Loucy (cell line): ENCODE data around the gene CD46.
A peak's percentile ranks its signal among the peaks of the same experiment; 100 is the strongest.

Experiments
- H2AFZ ChIP-seq: fragments of 200-600 bp; sonication (generic); 2 replicates; pipeline ENCODE4 v1.6.0; 2016; ENCODE audit warnings: antibody characterized with exemption, mild to moderate bottlenecking, low read length, moderate library complexity
- H3F3A ChIP-seq: fragments of 200-600 bp; 2 replicates; pipeline ENCODE4 v1.6.0; 2016; ENCODE audit warnings: antibody characterized with exemption, low read depth, mild to moderate bottlenecking
- H3K27me3 ChIP-seq: fragments of 200-600 bp; sonication (generic); 2 replicates; pipeline ENCODE4 v1.6.1; 2014; ENCODE audit warnings: low read length, mild to moderate bottlenecking; ENCODE audit not compliant: insufficient read depth, poor library complexity, severe bottlenecking
- H3K36me3 ChIP-seq: fragments of 200-600 bp; sonication (generic); 2 replicates; pipeline ENCODE4 v1.6.1; 2016; ENCODE audit warnings: low read length; ENCODE audit not compliant: insufficient read depth
- H3K4me1 ChIP-seq: fragments of 200-600 bp; sonication (generic); 2 replicates; pipeline ENCODE4 v1.5.1; 2014; ENCODE audit warnings: low read length, mild to moderate bottlenecking; ENCODE audit not compliant: insufficient read depth, poor library complexity, severe bottlenecking
- H3K4me2 ChIP-seq: fragments of 200-600 bp; sonication (generic); 2 replicates; pipeline ENCODE4 v1.6.0; 2014; ENCODE audit warnings: antibody characterized with exemption, low read length, low read depth, mild to moderate bottlenecking; ENCODE audit not compliant: poor library complexity, severe bottlenecking
- H3K4me3 ChIP-seq: fragments of 200-600 bp; sonication (generic); 2 replicates; pipeline ENCODE4 v1.5.1; 2014; ENCODE audit warnings: low read length, mild to moderate bottlenecking, mixed read lengths; ENCODE audit not compliant: poor library complexity, severe bottlenecking
- H3K79me2 ChIP-seq: fragments of 200-600 bp; sonication (generic); 2 replicates; pipeline ENCODE4 v1.6.1; 2014; ENCODE audit warnings: low read length; ENCODE audit not compliant: insufficient read depth
- H3K9ac ChIP-seq: fragments of 200-600 bp; sonication (generic); 2 replicates; pipeline ENCODE4 v1.6.0; 2014; ENCODE audit warnings: mild to moderate bottlenecking, low read depth, low read length, moderate library complexity; ENCODE audit not compliant: poor library complexity, severe bottlenecking
- H3K9me2 ChIP-seq: fragments of 200-600 bp; sonication (generic); replicated peaks from 2 replicates; pipeline ENCODE4 v1.6.1; 2016; ENCODE audit warnings: low read depth, low read length, mixed read lengths
- H3K9me3 ChIP-seq: fragments of 200-600 bp; sonication (generic); 2 replicates; pipeline ENCODE4 v1.6.1; 2014; ENCODE audit warnings: mild to moderate bottlenecking, antibody characterized with exemption, low read length, low read depth; ENCODE audit not compliant: insufficient read depth
- H4K20me1 ChIP-seq: fragments of 200-600 bp; sonication (generic); 2 replicates; pipeline ENCODE4 v1.6.0; 2014; ENCODE audit warnings: antibody characterized with exemption, low read length, mild to moderate bottlenecking; ENCODE audit not compliant: insufficient read depth, poor library complexity, severe bottlenecking
- CTCF ChIP-seq: fragments of 200-600 bp; sonication (generic); conservative IDR thresholded peaks from 2 replicates; pipeline ENCODE4 v1.5.1; 2014; ENCODE audit warnings: mild to moderate bottlenecking, antibody characterized with exemption, low read length
- EZH2phosphoT487 ChIP-seq: fragments of 200-600 bp; IDR thresholded peaks from 2 replicates; pipeline ENCODE4 v1.6.1; 2018; ENCODE audit warnings: antibody characterized with exemption, mild to moderate bottlenecking, moderate library complexity, borderline replicate concordance

CD46 gene

GRCh38 chr1:207828485-207829158 is 76.8 kb downstream of the CD46 start:
- TF ChIP-seq CTCF (peak; percentile 90), EZH2phosphoT487 (no peak)
- H3K4me1 ChIP-seq = peaks cover 47% of the 10 kb centered on the region
- no peaks in the 10 kb centered on the region for H3K27me3 ChIP-seq
- no peak overlapping the region for H3K4me3 ChIP-seq
- no peaks in the 10 kb centered on the region; the same call in 1 of the 2 replicates for H3F3A ChIP-seq
- H3K9ac ChIP-seq = no peak overlapping the region
- H3K9me2 ChIP-seq = no peaks in the 10 kb centered on the region
- H3K36me3 ChIP-seq = peaks cover 63% of the 10 kb centered on the region
- peaks cover 100% of the 10 kb centered on the region for H3K79me2 ChIP-seq
- no peak overlapping the region for H2AFZ ChIP-seq
- H4K20me1 ChIP-seq = peaks cover 97% of the 10 kb centered on the region
- no peak overlapping the region for H3K4me2 ChIP-seq
- no peaks in the 10 kb centered on the region for H3K9me3 ChIP-seq

DNA sequence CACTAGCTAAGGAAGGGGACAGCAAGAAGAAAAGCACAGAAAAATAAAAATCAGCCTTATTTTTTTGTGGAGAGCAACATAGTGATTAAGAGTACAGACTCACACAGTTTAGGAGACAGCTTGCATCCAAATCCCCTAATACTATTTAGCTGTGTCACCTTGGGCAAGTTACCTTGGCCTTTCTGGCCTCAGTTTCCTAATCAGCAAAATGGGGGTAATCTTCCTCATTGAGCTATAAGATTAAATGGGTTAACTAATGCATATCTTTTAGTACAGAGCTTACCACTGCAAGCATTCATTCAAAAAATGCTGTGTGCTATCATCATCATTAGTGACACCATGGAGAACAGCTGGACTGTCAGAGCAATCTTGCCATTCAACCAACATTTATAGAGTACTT is 77.7 kb downstream of the CD46 start:
- peaks cover 53% of the 10 kb centered on the region for H3K4me1 ChIP-seq
- TF ChIP-seq EZH2phosphoT487 (no peak), CTCF (no peak)
- peaks cover 100% of the 10 kb centered on the region for H3K79me2 ChIP-seq

GRCh38 chr1:207830788-207831187 is 78.9 kb downstream of the CD46 start:
- Histone ChIP-seq H3K4me2 (no peak overlapping the region), H3K9me3 (no peaks in the 10 kb centered on the region), H4K20me1 (peaks cover 96% of the 10 kb centered on the region), H3K9ac (no peak overlapping the region), H3K27me3 (no peaks in the 10 kb centered on the region), H3K4me1 (peaks cover 57% of the 10 kb centered on the region), H3K9me2 (no peaks in the 10 kb centered on the region), H3K79me2 (peaks cover 100% of the 10 kb centered on the region), H2AFZ (no peak overlapping the region), H3K36me3 (peaks cover 57% of the 10 kb centered on the region), H3K4me3 (no peak overlapping the region), H3F3A (no peaks in the 10 kb centered on the region; the same call in 1 of the 2 replicates)
- TF ChIP-seq CTCF = no peak
- TF ChIP-seq EZH2phosphoT487 = no peak

More for the DNA sequence above, 77.7 kb downstream of the CD46 start:
- H2AFZ ChIP-seq = no peak overlapping the region
- H3K9ac ChIP-seq = no peak overlapping the region
- H3K4me2 ChIP-seq = no peak overlapping the region
- H3K27me3 ChIP-seq = no peaks in the 10 kb centered on the region
- no peaks in the 10 kb centered on the region for H3K9me2 ChIP-seq
- H4K20me1 ChIP-seq = peaks cover 96% of the 10 kb centered on the region
- H3F3A ChIP-seq = no peaks in the 10 kb centered on the region; the same call in 1 of the 2 replicates
- H3K4me3 ChIP-seq = no peak overlapping the region
- peaks cover 57% of the 10 kb centered on the region for H3K36me3 ChIP-seq
- no peaks in the 10 kb centered on the region for H3K9me3 ChIP-seq
